ENCODE measurements around the gene DCHS1.

The DCHS1 gene

GRCh38 chr11:6610591-6610990 lies 45.0 kb downstream of the DCHS1 start:
- no peak for DNase-seq

DNA sequence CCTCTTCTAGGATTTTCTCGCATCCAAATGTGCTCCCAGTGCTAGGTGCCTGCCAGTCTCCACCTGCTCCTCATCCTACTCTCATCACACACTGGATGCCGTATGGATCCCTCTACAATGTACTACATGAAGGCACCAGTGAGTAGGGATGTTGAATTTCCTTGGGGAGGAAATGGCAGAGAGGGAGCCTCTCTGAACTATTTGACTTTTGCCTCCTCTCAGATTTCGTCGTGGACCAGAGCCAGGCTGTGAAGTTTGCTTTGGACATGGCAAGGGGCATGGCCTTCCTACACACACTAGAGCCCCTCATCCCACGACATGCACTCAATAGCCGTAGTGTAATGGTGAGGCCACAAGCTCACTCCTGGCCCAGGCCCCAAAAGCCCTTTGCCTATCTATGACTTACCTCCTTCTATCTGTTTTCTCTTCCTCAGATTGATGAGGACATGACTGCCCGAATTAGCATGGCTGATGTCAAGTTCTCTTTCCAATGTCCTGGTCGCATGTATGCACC lies 46.0 kb downstream of the DCHS1 start:
- no peak for DNase-seq

GRCh38 chr11:6608726-6609501 lies 46.7 kb downstream of the DCHS1 start:
- no peak for DNase-seq

- peak; percentile 41 for DNase-seq
Observed at GRCh38 chr11:6608011-6608410, 47.6 kb downstream of the DCHS1 start.

GRCh38 chr11:6607190-6607795 lies 48.3 kb downstream of the DCHS1 start:
- DNase-seq, result peak; percentile 62

- DNase-seq, result peak; percentile 96
Observed at GRCh38 chr11:6606471-6607189, 49.0 kb downstream of the DCHS1 start.

DNA sequence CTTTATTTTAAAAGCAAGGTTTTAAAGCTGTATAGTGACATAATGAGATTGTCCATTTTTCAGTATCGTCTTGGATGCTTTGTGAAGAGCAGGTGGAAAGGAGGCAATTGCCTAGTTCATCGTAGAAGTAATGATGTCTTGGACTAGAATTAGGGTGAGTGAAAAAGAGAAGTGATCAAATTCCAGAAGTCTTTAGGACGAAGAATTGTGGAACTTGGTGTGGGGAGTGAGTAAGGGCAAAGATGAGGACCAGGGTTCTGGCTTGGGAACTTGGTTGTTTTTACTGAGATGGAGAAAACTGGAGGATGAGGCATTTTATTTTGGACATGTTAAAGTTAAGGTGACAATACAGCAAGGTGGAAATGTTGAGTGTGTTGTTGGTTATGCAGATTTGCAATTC lies 50.8 kb downstream of the DCHS1 start:
- no peak for DNase-seq

DNA sequence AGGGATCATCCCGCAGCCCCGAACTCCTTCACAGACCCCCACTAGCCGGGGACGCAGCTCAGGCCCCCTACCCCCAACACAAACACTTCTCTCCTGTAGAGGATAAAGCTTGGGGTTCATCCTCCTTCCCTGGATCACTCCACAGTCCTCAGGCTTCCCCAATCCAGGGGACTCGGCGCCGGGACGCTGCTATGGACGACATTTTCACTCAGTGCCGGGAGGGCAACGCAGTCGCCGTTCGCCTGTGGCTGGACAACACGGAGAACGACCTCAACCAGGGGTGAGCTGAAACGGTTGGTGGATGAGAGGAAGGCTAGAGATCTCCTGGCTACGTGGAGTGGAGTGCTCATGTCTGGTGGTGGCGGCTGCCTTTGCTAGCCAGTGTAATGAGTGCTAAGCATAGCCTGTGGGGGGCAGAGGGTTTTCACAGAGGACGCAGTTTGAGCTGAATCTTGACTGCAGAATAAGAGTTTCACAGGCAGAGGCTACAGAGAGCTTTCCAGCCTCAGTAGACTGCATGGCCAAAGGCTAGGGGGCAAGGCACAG lies 51.5 kb downstream of the DCHS1 start:
- peak; percentile 69 for DNase-seq

- DNase-seq, result peak; percentile 86
Observed at GRCh38 chr11:6603287-6604080, 52.1 kb downstream of the DCHS1 start, which contains the start of the genes ILK and RRP8. TSS of gene ILK (plus strand) at chr11:6603774. CDS start at chr11:6604272, 498 bp downstream. TSS of gene RRP8 (minus strand) at chr11:6603616. CDS start at chr11:6603502, 114 bp downstream.

- no peak for DNase-seq
Observed at GRCh38 chr11:6602096-6602940, 53.3 kb downstream of the DCHS1 start.

DNA sequence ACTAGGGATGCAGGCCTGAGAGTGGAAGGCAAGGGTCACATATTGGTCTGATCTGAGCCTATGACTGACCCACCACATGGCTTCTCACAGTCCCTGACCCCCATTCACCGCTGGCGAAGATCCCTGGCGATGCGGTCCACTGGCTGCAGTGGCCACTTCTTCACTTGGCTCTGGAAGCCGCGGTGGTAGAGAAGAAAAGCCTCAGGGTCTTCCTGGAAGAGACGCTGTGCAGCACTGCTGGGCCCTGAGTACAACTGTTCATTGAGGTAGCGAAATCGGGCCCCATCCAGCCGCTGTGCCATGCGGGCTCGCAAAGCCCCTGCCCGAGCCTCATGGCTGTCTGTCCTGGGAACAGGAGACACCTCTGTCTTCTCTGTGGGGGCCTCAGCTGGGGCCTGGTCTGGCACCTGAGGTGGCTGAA lies 54.6 kb downstream of the DCHS1 start:
- DNase-seq, result no peak

- DNase-seq, result no peak
Observed at GRCh38 chr11:6599881-6600390, 55.7 kb downstream of the DCHS1 start.

- no peak for DNase-seq
Observed at GRCh38 chr11:6599449-6599848, 56.2 kb downstream of the DCHS1 start.

DNA sequence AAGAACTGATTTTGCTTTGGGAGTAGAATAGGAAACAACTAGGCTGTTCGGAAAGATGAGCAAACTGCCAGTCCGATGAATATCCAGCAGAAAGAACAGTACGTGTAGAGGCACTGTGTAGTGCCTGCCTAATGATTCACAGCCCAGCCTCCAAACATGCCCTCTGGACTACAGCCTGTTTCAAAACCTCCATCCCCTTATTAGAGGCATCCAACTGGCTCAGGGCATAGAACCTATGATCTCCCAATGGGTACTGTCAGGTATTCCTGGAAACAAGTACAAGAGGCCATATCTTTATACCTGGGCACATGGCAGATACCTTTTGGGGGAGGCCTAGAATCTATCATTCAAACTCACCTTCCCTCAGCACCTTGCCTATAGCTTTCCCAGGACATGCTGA lies 57.1 kb downstream of the DCHS1 start:
- DNase-seq, result no peak

DNA sequence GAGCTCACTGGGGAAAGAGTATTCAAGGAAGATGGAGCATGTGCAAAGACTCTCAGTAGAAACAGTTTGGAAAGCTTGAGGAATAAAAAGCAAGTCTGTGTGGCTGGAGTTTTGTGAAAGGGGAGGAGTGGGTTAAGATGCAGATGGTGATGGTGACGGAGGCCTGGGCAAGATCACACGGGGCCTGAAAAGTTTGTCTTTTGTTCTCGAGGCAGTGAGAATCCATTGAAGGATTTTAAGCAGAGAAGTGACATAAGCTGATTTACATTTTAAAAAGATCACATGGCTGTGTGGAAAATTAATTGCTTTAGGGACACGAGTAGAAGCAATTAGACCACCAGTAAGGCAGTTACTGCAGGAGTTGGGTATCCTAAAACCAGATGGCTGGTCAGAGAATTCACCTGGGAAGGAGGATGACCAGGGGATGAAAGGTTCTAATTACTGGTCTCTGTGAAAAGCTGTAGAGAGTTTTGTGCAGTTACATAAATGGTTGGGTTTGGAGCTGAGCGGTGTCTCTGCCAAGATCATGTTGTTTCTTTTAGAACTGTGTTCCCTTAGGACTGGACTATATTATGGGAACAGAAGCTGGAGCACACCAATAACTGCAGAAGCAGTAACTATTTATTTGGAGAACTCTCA lies 59.3 kb downstream of the DCHS1 start:
- DNase-seq, result no peak

GRCh38 chr11:6594142-6594768 lies 61.4 kb downstream of the DCHS1 start:
- no peak for DNase-seq

GRCh38 chr11:6588018-6588417 lies 67.6 kb downstream of the DCHS1 start:
- no peak for DNase-seq

DNA sequence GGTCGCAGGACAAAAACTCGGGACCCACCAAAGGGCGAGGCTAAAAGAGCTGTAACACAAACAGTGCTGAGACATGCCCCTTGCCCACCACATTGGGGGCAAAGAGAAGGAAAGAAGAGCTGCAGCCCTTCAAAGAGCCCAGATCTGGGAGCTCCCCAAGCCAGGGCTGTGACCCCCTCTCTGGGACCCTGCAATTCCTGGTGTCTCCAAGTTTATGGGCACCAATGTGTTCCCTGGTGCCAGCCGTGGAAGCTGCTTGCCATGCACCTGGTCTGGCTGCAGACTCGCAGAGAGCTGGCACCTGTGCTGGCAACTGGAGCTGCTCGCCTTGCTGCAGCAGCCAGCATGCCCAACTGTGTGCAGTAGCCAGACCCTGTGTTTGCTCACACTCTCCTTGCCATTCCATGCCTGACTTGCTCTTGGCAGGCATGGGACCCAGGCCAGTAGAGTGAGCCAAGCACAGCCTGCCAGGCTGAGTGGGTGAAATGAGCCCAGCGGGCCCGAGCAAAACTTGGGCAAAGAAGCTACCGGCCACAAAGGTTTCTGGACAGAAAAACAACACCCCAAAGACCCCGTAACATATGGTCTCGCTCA lies 68.2 kb downstream of the DCHS1 start:
- no peak for DNase-seq
